IMR-90 (cell line): ENCODE results near the gene LEUTX. TPM values are rescaled to one million over a fixed set of nuclear protein-coding genes. Genes with fewer than 3 reads are reported as not detected.

ENCODE experiments used
- ATAC-seq: fragments of 200-7000 bp; cut with Tn5 transposase; 2 replicates; pipeline ENCODE4 v1.9.1; 2020; ENCODE audit warnings: low read depth, mild to moderate bottlenecking, moderate library complexity
- BruUV-seq: library from RNA; stranded (reverse); fragments of 400-500 nt; replicated peaks from 2 replicates; lab custom pipeline; 2021; lab: Mats Ljungman, UMichigan
- CTCF ChIA-PET: fragments of 300-600 bp; formaldehyde crosslinking; extraction: SDS; loops from one replicate; lab custom pipeline; 2021; ENCODE audit warnings: antibody characterized with exemption; lab: Yijun Ruan, JAX
- POLR2A ChIA-PET: fragments of 300-600 bp; sonication (Branson Sonifier 250); formaldehyde crosslinking; loops from one replicate; lab custom pipeline; 2022; ENCODE audit warnings: antibody characterized with exemption; ENCODE audit not compliant: unreplicated experiment; lab: Charles Lee
- DNase-seq: peaks from one replicate; pipeline ENCODE4 v3.0.0; 2013
- H2AFZ ChIP-seq: replicated peaks from 2 replicates; pipeline ENCODE3; 2013; ENCODE audit warnings: low read length, mild to moderate bottlenecking; ENCODE audit not compliant: poor library complexity
- H2AK5ac ChIP-seq: 2 replicates; pipeline ENCODE4 v1.6.1; 2013; ENCODE audit warnings: low read depth, low read length, inconsistent platforms
- H2AK9ac ChIP-seq: replicated peaks from 2 replicates; pipeline ENCODE3; 2013; ENCODE audit warnings: mild to moderate bottlenecking, low read depth, low read length, moderate library complexity; ENCODE audit not compliant: poor library complexity
- H2BK120ac ChIP-seq: 2 replicates; pipeline ENCODE4 v1.6.1; 2013; ENCODE audit warnings: low read depth, low read length, inconsistent platforms
- H2BK15ac ChIP-seq: 3 replicates; pipeline ENCODE4 v1.6.1; 2013; ENCODE audit warnings: low read depth, low read length, inconsistent platforms
- H2BK20ac ChIP-seq: 2 replicates; pipeline ENCODE4 v1.6.1; 2013; ENCODE audit warnings: low read depth, mild to moderate bottlenecking, inconsistent platforms, low read length, moderate library complexity
- H2BK5ac ChIP-seq: 2 replicates; pipeline ENCODE4 v1.6.1; 2013; ENCODE audit warnings: mild to moderate bottlenecking, low read depth, low read length, inconsistent platforms; ENCODE audit not compliant: poor library complexity, severe bottlenecking
- H3K14ac ChIP-seq: replicated peaks from 2 replicates; pipeline ENCODE4 v1.6.1; 2013; ENCODE audit warnings: low read depth, low read length, inconsistent platforms
- H3K18ac ChIP-seq: 2 replicates; pipeline ENCODE4 v1.6.1; 2013; ENCODE audit warnings: low read depth, low read length, control low read depth
- H3K23ac ChIP-seq: 2 replicates; pipeline ENCODE4 v1.6.1; 2013; ENCODE audit warnings: low read depth, low read length, inconsistent platforms
- H3K27ac ChIP-seq: 2 replicates; pipeline ENCODE4 v1.5.1; 2013; ENCODE audit warnings: mild to moderate bottlenecking, control low read depth, low read length; ENCODE audit not compliant: insufficient read depth
- H3K27me3 ChIP-seq: 2 replicates; pipeline ENCODE4 v1.6.1; 2013; ENCODE audit warnings: low read length; ENCODE audit not compliant: control insufficient read depth, insufficient read depth
- H3K36me3 ChIP-seq: 2 replicates; pipeline ENCODE4 v1.6.1; 2013; ENCODE audit warnings: low read length, mixed read lengths; ENCODE audit not compliant: control insufficient read depth, insufficient read depth
- H3K4ac ChIP-seq: 2 replicates; pipeline ENCODE4 v1.6.1; 2013; ENCODE audit warnings: low read depth, low read length, inconsistent platforms
- H3K4me1 ChIP-seq: 2 replicates; pipeline ENCODE4 v1.6.1; 2013; ENCODE audit warnings: low read length, mixed read lengths; ENCODE audit not compliant: control insufficient read depth, insufficient read depth
- H3K4me2 ChIP-seq: 2 replicates; pipeline ENCODE4 v1.6.1; 2013; ENCODE audit warnings: low read depth, mild to moderate bottlenecking, control low read depth, low read length, moderate library complexity
- H3K4me3 ChIP-seq: 2 replicates; pipeline ENCODE4 v1.5.1; 2013; ENCODE audit warnings: low read depth, mild to moderate bottlenecking, control low read depth, low read length, moderate library complexity; ENCODE audit not compliant: insufficient read depth
- H3K56ac ChIP-seq: 2 replicates; pipeline ENCODE4 v1.6.1; 2013; ENCODE audit warnings: low read length, inconsistent platforms; ENCODE audit not compliant: insufficient read depth; ENCODE audit errors: extremely low read depth
- H3K79me1 ChIP-seq, 2 experiments: 2 replicates each; pipeline ENCODE4 v1.6.1; 2013; ENCODE audit warnings: low read length in 2 of 2, inconsistent platforms in 1 of 2, low read depth in 1 of 2
- H3K9ac ChIP-seq: 2 replicates; pipeline ENCODE4 v1.6.1; 2013; ENCODE audit warnings: low read depth, low read length, control low read depth
- H3K9me1 ChIP-seq: 2 replicates; pipeline ENCODE4 v1.6.1; 2013; ENCODE audit warnings: low read length, inconsistent platforms; ENCODE audit not compliant: insufficient read depth
- H3K9me3 ChIP-seq: 2 replicates; pipeline ENCODE4 v1.6.1; 2013; ENCODE audit warnings: low read length; ENCODE audit not compliant: control insufficient read depth, insufficient read depth
- H4K20me1 ChIP-seq: 2 replicates; pipeline ENCODE4 v1.6.1; 2013; ENCODE audit warnings: low read length, inconsistent platforms; ENCODE audit not compliant: insufficient read depth
- H4K5ac ChIP-seq: 2 replicates; pipeline ENCODE4 v1.6.1; 2013; ENCODE audit warnings: mild to moderate bottlenecking, low read depth, low read length, control low read depth
- H4K8ac ChIP-seq, 2 experiments: 2 replicates each; pipeline ENCODE4 v1.6.1; 2013; ENCODE audit warnings: low read depth in 2 of 2, low read length in 2 of 2, control low read depth in 1 of 2, inconsistent platforms in 1 of 2
- H4K91ac ChIP-seq: 2 replicates; pipeline ENCODE4 v1.6.1; 2013; ENCODE audit warnings: low read depth, low read length, inconsistent platforms; ENCODE audit not compliant: insufficient read depth
- CHD1 ChIP-seq: IDR thresholded peaks from 2 replicates; pipeline ENCODE4 v1.6.1; 2012; ENCODE audit warnings: low read depth, low read length, improper control_type of control experiment
- MXI1 ChIP-seq: IDR thresholded peaks from 2 replicates; pipeline ENCODE4 v1.6.1; 2012; ENCODE audit warnings: low read depth, mild to moderate bottlenecking, low read length, moderate library complexity, borderline replicate concordance
- RAD21 ChIP-seq: IDR thresholded peaks from 2 replicates; pipeline ENCODE4 v1.6.1; 2012; ENCODE audit warnings: low read length, improper control_type of control experiment
- RFX5 ChIP-seq: IDR thresholded peaks from 2 replicates; pipeline ENCODE4 v1.8.0; 2012; ENCODE audit warnings: low read depth, mild to moderate bottlenecking, low read length, moderate library complexity
- SMC3 ChIP-seq: fragments of 150-350 bp; IDR thresholded peaks from 2 replicates; pipeline ENCODE4 v1.6.1; 2016; ENCODE audit warnings: low read depth, mild to moderate bottlenecking, antibody characterized with exemption, low read length, moderate library complexity
- WGBS, 2 experiments: methylation state at CpG; one replicate each; pipeline versions ENCODE4 v1.1.5 to v1.1.7; 2013; ENCODE audit warnings: missing lambda C conversion rate in 2 of 2; ENCODE audit not compliant: insufficient read length in 1 of 2; ENCODE audit errors: extremely low coverage in 2 of 2; 5-methylcytosine and 5-hydroxymethylcytosine counted together
- dilution Hi-C: fragments of 300-500 bp; cut with HindIII; formaldehyde crosslinking; loops from one replicate; pipeline ENCODE4 v1.14.3; 2018; ENCODE audit warnings: low sequenced_read_pairs; ENCODE audit not compliant: unreplicated experiment
- in situ Hi-C: fragments of 300-500 bp; cut with MboI; formaldehyde crosslinking; loops from 3 replicates; pipeline ENCODE4 v1.14.3; 2019; ENCODE audit warnings: low sequenced_read_pairs, inconsistent platforms, mixed read lengths
- intact Hi-C: fragments of 100-400 bp; cut with micrococcal nuclease; formaldehyde crosslinking; loops from 2 replicates; pipeline ENCODE4 v1.10.0; 2022
- polyA plus RNA-seq, 3 experiments: library from polyadenylated mRNA; depleted of rRNA; stranded (reverse); fragments of >200 nt; gene quantifications; 2 replicates each; pipeline ENCODE4 v1.2.3, GENCODE V29; 2012; ENCODE audit warnings: low replicate concordance in 1 of 3
- total RNA-seq: library from RNA; depleted of rRNA; stranded (reverse); fragments of >200 nt; gene quantifications from 2 replicates; pipeline ENCODE4 v1.2.3, GENCODE V29; 2012

Gene LEUTX
- total and polyA plus RNA-seq, 2 of the 4 experiments (the other 2 are of a cell fraction), result not detected

GRCh38 chr19:39820696-39821095 is 42.0 kb downstream of the LEUTX start:
- Histone ChIP-seq H3K4me2 (no peak overlapping the region), H2BK5ac (no peak overlapping the region), H3K56ac (no peak overlapping the region), H2AK5ac (no peak overlapping the region), H3K23ac (no peak overlapping the region), H2BK20ac (no peak overlapping the region), H3K9me1 (peaks cover 8% of the 10 kb centered on the region; the same call in 1 of the 2 replicates), H3K4ac (no peak overlapping the region), H4K91ac (no peak overlapping the region), H2BK120ac (no peak overlapping the region), H2BK15ac (no peak overlapping the region), H3K14ac (no peak overlapping the region), H2AK9ac (no peak overlapping the region), H4K5ac (no peak overlapping the region), H3K4me3 (no peak overlapping the region), H3K9ac (no peak overlapping the region), H3K36me3 (no peaks in the 10 kb centered on the region; the same call in 1 of the 2 replicates), H3K27ac (no peak overlapping the region), H3K27me3 (no peaks in the 10 kb centered on the region), H3K79me1 (peaks cover 8 to 16% of the 10 kb centered on the region in 2 experiments), H3K18ac (no peak overlapping the region), H3K4me1 (peaks cover 5% of the 10 kb centered on the region), H2AFZ (no peak overlapping the region), H4K20me1 (no peaks in the 10 kb centered on the region; the same call in 1 of the 2 replicates), H3K9me3 (no peaks in the 10 kb centered on the region), H4K8ac (no peak overlapping the region)
- in situ Hi-C loops, result no loop called here
- dilution Hi-C loops, result no loop called here
- intact Hi-C loops, result loop anchor here (5.0 kb wide), 1 partner anchor 278 kb away; the partner anchor contains the start of gene EID2
- ChIA-PET CTCF (interaction anchor here (0.9 kb wide), 1 partner anchor 28 kb away, joined by 3 read pairs; no protein-coding TSS in a partner anchor), POLR2A (no interaction called here)
- ATAC-seq (no peak), DNase-seq (no peak)
- TF ChIP-seq RAD21 (no peak), CHD1 (no peak), SMC3 (no peak), RFX5 (no peak), MXI1 (no peak)
- no CpG with 5 or more reads among the region's 6 CpGs for WGBS, 2 experiments
- BruUV-seq, result no TSS peak
